Renal cortex interstitium (tissue), 11 donors: ENCODE measurements around the gene TMEM218. TPM values are rescaled to one million over a fixed set of nuclear protein-coding genes. Genes with fewer than 3 reads are reported as not detected.
"Not testable (repeated sequence)": the region's sequence is repeated elsewhere in the genome, so short reads cannot be mapped to it uniquely, and the experiment has no call there.

ENCODE experiments used
- DNase-seq, 11 donors: peaks; one replicate each; pipeline ENCODE4 v3.0.0-alpha.2; 2013; ENCODE audit warnings: low read depth in 9 of 11, low spot score in 4 of 11; ENCODE audit errors: extremely low read depth in 1 of 11
- polyA plus RNA-seq, 3 donors: library from polyadenylated mRNA; unstranded; fragments of 120-200 nt; gene quantifications; one replicate each; pipeline ENCODE4 v1.2.1, GENCODE V29; 2013; ENCODE audit not compliant: insufficient read length in 3 of 3

Gene TMEM218
- polyA plus RNA-seq, 3 donors: 49.3 to 55.9 (median 53.8) TPM

DNA sequence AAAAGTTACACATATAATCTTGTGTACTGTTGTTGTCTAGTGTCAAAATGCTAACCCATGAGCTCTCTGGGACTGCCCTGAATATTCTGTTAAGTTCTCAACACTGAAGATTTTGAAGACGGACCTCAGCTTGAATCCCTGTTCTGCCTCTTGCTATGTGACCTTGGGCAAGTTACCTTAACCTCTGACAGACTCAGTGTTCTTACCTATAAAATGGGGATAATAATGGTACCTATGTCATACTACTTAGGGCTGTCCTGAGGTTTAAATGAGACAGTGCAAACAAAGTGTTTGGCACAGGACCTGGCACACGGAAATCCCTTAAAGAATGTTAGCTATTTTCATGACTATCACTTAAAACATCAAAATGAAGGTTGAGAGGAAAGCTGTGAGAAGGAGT lies 11.3 kb downstream of the TMEM218 start:
- DNase-seq: no peak

DNA sequence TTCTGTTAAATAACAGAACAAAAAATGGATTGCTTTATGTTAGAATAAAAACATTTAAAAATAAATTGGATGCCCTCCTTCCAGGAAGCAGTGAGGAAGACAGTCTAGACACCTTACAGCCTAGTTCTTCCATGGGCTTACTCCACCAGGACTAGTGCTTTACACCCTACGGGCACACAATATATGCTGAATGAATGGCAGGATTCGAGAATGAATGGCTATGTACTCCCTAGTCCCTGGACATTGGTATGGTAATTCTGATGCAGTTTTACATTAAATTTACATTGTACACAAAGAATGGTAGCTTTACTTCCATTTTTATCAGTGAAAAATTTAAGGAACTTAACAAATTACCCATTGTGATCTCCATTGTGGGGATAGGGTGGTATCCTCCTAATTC lies 16.7 kb downstream of the TMEM218 start:
- no peak for DNase-seq

DNA sequence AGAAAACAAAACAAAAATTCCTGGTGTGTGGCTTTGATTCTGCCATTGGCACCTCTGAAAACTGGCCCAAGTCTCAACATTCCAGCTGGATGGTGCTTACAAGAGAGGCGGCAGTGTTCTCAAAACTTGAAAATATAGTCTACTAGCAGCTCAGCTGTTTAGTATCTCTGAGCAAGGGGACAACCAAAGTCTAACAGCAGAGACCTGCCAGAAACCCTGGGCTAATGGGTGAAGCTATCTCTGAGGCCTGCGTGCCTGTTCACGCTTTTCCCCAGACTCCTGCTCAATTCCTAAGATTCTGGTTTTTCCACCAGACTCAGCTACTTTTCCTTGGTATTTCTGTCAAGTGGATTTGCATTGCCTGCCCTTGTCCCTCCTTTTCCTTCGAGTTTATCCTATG lies 17.9 kb downstream of the TMEM218 start:
- DNase-seq: no peak

DNA sequence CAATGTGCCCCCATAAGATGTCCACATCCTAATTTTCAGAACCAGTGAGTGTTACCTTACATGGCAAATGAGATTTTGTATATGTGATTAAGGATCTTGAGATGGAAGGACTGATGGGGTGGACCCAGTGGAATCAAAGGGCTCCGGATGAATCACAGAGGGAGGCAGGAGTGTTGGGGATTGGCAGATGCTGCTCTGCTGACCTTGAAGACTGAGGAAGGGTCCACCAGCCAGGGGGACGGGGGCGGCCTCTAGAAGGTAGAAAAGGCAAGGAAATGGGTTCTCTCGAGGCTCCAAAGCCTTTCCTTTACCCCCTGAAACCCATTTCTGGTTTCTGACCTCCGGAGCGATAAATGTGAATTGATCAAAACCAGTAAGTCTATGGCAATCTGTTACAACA lies 18.8 kb downstream of the TMEM218 start:
- no peak for DNase-seq

DNA sequence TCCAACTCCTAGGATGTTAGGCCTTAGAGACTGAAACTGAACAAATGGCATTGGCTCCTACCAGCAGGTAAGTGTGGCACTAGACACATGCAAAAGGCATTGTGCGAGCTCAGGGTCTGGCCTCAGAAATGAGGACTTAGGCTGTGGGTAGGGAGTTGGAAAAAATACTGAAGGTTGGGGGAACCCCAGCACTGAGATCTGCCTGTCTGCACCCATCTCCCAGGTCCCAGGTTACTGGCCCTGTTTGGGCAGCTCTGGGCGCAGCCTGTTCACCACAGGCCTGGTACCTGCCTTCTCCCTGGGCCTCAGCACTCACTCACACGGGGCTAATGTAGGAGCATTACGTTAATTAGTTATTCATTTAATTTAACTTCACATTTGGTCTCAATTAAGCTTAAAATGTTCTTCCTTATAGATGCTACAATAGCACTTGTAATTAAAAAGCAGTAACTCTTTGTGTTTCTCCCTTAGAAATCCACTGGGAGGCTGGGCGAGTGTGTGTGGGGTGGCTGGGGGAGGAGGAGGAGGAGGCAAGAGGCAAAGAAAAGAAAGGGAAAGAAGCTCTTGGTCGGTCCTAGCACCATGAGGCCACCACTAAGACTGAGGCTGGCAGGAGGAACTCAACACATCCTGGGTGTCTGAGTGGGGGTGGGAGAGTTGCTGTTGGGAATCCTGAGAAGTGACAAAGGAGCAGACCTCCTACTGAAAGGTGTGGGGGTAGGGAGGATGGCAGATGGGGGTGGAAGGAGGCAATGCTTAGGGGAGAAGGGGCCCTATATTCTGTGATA lies 19.4 kb downstream of the TMEM218 start:
- DNase-seq: no peak

GRCh38 chr11:125091247-125091876 lies 20.1 kb downstream of the TMEM218 start:
- DNase-seq: peak; percentile 47 to 76 (median 70)

GRCh38 chr11:125090816-125091215 lies 20.6 kb downstream of the TMEM218 start:
- DNase-seq: no peak

DNA sequence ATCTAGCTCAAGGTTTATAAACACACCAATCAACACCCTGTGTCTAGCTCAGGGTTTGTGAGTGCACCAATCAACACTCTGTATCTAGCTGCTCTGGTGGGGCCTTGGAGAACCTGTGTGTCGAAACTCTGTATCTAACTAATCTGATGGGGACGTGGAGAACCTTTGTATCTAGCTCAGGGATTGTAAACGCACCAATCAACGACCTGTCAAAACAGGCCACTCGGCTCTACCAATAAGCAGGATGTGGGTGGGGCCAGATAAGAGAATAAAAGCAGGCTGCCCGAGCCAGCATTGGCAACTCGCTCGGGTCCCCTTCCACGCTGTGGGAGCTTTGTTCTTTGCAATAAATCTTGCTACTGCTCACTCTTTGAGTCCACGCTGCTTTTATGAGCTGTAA lies 21.3 kb downstream of the TMEM218 start:
- DNase-seq: not testable (repeated sequence)

DNA sequence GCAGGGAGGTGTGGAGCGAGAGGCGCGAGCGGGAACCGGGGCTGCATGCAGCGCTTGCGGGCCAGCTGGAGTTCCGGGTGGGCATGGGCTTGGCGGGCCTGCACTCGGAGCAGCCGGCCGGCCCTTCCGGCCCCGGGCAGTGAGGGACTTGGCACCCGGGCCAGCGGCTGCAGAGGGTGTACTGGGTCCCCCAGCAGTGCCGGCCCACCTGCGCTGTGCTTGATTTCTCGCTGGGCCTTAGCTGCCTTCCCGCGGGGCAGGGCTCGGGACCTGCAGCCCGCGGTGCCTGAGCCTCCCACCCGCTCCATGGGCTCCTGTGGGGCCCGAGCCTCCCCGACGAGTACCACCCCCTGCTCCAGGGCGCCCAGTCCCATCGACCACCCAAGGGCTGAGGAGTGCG lies 21.9 kb downstream of the TMEM218 start:
- not testable (repeated sequence) for DNase-seq

GRCh38 chr11:125088576-125089455 lies 22.6 kb downstream of the TMEM218 start:
- no peak for DNase-seq

GRCh38 chr11:125088123-125088522 lies 23.3 kb downstream of the TMEM218 start:
- no peak for DNase-seq

DNA sequence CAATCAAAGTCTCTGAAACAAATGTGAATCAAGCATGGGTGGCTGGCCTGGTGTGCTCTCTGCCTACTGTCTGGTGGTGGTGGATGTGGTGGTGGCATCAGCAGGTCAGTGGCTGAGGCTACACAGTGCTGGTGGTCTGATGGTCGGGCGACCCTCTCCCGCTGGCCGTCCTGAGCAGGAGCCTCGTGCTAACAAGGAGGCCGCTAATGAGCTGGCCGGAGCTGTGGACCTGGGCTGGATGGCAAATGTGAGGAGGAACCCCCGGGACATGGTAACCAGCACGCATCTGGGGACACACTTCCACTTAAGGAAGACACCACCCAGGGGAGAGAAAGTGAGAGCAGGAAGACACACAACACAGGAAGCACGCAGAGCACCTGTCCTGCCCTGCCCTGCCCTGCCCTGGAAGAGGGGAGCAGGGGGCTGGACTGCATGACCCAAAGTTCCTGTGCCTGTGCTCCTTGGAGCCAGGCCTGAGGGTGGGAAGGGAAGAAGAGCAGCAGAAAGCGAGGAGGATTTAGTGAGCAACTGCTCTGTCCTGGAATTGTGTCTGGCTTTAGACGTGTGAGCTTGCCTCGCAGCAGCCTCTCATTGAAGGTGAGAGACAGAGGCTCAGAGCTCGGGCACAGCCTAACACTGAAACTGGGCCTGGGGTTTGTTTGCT lies 24.7 kb downstream of the TMEM218 start:
- no peak for DNase-seq

DNA sequence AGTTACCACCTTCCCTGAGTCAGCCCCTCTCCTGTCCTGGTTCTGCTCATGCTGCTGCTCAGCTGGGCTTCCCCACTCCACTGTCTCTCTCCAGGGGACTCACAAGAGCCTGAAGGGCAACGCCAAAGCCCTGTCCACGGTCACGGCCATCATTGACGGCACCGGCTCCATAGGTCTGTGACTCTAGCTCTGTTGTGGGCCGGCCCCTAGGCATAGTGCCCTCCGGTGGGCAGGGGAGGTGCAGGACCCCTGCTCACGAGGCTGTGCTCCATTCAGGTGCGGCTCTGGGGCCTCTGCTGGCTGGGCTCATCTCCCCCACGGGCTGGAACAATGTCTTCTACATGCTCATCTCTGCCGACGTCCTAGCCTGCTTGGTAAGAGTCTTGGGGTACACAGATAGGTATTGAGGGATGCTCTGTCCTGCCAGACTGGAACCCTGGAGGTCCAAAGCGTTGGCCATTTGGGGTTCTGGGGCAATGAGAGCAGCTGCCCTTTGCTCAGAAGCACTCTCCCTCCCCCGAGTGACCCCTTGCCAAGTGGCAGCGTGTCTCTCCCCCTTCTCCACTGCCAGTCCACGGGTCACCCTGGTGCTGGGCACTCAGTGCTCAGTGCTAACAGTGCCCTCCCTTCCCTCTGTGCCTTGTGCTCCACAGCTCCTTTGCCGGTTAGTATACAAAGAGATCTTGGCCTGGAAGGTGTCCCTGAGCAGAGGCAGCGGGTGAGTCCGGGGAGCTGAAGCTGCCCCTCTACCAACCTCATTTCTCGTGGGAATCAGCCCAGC lies 25.9 kb downstream of the TMEM218 start:
- no peak for DNase-seq

- DNase-seq: no peak
These were observed 26.6 kb downstream of the TMEM218 start for GRCh38 chr11:125084761-125085231.

- DNase-seq: no peak
These were observed 27.4 kb downstream of the TMEM218 start for GRCh38 chr11:125084057-125084416.

GRCh38 chr11:125083312-125084056 lies 27.9 kb downstream of the TMEM218 start:
- no peak for DNase-seq

DNA sequence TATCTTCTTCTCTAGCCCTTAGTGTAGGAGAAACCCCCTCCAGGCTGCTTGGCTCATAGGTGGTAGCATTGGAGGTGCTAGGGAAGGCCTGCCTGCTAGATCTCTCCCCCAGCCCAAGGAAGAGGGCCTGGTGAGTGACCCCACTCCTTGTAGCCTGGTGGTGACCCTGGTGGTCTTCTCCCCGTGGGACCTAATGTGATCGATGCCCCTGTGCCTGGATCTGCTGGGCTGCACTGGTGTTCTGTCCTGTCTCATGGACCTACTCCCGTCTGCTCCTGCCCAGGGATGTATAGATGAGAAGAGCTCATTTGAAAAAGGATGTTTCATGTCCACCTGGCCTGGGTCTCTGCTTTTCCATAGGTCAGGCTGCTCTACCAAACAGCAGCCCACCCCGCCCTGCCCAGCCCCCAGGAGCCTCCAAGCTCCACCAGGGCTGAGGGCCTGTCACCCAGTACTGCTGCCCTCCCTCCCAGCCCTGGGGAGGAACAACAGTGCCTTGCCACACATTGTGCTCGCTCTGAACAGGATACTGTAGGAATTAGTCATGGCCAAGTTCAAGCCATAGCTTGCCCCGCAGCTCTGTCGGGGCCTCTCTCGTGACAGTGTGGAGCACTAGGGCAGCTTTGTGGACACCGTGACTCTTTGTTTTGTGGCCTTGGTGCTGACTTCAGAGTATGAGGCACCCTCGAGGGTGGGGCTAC lies 28.7 kb downstream of the TMEM218 start:
- no peak for DNase-seq
